ENCODE results near the gene DOP1A.

DOP1A gene, protein sequence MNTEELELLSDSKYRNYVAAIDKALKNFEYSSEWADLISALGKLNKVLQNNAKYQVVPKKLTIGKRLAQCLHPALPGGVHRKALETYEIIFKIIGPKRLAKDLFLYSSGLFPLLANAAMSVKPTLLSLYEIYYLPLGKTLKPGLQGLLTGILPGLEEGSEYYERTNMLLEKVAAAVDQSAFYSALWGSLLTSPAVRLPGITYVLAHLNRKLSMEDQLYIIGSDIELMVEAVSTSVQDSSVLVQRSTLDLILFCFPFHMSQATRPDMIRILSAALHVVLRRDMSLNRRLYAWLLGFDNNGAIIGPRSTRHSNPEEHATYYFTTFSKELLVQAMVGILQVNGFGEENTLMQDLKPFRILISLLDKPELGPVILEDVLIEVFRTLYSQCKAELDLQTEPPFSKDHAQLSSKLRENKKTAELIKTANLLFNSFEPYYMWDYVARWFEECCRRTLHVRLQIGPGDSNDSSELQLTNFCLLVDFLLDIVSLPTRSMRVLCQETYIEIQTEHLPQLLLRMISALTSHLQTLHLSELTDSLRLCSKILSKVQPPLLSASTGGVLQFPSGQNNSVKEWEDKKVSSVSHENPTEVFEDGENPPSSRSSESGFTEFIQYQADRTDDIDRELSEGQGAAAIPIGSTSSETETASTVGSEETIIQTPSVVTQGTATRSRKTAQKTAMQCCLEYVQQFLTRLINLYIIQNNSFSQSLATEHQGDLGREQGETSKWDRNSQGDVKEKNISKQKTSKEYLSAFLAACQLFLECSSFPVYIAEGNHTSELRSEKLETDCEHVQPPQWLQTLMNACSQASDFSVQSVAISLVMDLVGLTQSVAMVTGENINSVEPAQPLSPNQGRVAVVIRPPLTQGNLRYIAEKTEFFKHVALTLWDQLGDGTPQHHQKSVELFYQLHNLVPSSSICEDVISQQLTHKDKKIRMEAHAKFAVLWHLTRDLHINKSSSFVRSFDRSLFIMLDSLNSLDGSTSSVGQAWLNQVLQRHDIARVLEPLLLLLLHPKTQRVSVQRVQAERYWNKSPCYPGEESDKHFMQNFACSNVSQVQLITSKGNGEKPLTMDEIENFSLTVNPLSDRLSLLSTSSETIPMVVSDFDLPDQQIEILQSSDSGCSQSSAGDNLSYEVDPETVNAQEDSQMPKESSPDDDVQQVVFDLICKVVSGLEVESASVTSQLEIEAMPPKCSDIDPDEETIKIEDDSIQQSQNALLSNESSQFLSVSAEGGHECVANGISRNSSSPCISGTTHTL (N-terminal part only)

GRCh38 chr6:83067448-83068439 lies at the start of gene DOP1A:
TSS of gene DOP1A (plus strand) at chr6:83067671. CDS start at chr6:83096978, 29,307 bp downstream.
- peak within 1 kb of the TSS; percentile 92 for H3K27ac ChIP-seq
- DNase-seq (ENCODE audit: low read depth, low spot score) = peak; percentile 82

DNA sequence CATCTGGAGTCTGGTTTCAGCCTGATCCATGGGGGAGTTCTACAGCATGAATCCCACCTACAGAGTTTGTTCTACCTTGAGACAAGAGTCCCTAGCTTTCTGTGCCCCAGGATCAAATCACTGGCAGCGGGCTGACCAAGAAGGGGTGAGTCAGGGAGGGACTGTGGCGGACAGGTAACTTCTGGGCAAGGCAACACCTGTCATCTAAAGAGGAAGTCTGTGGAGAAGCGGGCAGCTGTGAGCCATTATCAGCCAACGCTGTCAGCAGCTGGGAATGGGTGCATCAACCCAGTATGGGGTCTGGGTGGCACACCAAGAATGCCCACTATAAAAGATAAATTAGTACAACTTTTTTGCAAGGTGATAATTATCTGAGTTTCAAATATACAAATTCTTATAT lies 47.7 kb upstream of the DOP1A start:
- no peak for DNase-seq (ENCODE audit: low read depth, low spot score)
- H3K27ac ChIP-seq = no peak overlapping the region

DNA sequence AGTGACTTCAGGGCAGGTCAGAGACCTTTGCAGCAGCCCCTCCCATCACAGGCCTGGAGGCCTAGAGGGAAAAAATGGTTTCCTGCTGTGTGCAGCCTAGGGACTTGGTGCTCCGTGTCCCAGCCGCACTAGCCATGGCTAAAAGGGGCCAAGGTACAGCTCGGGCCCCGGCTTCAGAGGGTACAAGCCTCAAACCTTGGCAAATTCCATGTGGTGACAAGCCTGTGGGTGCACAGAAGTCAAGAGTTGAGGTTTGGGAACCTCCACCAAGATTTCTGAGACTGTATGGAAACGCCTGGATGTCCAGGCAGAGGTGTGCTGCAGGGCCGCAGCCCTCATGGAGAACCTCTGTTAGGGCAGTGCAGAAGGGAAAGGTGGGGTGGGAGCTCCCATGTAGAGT lies 35.8 kb upstream of the DOP1A start:
- no peak for DNase-seq (ENCODE audit: low read depth, low spot score)
- no peak overlapping the region for H3K27ac ChIP-seq

DNA sequence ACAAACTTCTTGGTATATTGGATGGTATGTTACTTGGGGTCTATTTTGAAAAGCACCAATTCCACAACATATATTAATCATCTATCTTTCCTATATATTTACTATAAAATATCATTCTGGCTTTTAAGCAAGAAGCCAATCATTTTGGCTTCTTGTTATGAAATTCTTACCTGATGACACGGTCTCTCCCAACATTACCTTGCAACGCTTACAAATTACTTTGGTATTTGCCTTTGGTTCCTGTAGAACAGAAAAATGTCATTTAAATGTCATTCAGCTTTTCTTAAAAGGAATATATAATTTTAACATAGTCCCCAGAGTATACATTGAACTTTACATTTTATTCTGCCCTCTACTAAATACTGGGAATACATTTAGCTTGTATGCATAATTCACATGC lies 29.2 kb upstream of the DOP1A start:
- no peak for DNase-seq (ENCODE audit: low read depth, low spot score)
- no peak overlapping the region for H3K27ac ChIP-seq

- H3K27ac ChIP-seq = no peak overlapping the region
- no peak for DNase-seq (ENCODE audit: low read depth, low spot score)
These were observed 24.9 kb upstream of the DOP1A start for GRCh38 chr6:83042467-83043053.

- no peak for DNase-seq (ENCODE audit: low read depth, low spot score)
- no peak overlapping the region for H3K27ac ChIP-seq
These were observed 23.2 kb upstream of the DOP1A start for GRCh38 chr6:83044091-83044768.

- no peak for DNase-seq (ENCODE audit: low read depth, low spot score)
- H3K27ac ChIP-seq = no peak overlapping the region
These were observed 20.3 kb upstream of the DOP1A start for GRCh38 chr6:83047065-83047754.

DNA sequence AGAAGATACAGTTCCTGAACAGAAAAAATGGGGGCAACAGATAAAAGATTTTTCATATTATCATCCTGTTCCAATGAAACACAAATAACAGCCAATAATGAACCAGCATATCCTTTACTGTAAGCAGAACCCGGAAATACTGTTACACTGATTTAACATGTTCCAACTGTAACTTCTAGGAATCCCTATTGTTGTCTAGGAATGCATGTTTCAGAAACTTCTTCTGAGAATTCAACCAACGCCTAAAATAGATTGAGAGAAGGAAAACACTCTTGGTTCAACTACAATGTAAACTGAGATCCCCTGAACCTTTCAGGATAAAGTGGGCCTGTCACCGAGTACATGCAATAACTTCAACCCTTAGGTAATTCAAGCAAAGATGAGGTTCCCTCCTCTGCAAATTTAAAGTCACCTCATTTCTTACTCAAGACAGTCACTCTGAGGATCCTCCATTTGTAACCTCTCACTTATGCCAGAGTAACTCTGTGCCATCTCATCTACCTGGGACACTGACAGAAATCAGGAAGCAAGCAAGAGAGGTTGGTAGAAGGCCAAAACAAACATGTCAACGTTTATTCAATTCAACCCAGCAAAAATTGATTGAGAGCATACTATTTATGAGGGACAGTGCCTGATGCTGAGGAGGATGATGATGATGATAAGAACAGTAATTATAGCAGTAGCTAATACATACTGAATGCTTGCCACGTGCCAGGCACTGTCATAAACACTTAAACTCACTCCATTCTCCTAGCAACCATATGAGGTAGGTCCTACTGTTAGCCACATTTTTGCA lies 15.9 kb upstream of the DOP1A start:
- H3K27ac ChIP-seq = peak overlapping the region; percentile 26
- no peak for DNase-seq (ENCODE audit: low read depth, low spot score)

DNA sequence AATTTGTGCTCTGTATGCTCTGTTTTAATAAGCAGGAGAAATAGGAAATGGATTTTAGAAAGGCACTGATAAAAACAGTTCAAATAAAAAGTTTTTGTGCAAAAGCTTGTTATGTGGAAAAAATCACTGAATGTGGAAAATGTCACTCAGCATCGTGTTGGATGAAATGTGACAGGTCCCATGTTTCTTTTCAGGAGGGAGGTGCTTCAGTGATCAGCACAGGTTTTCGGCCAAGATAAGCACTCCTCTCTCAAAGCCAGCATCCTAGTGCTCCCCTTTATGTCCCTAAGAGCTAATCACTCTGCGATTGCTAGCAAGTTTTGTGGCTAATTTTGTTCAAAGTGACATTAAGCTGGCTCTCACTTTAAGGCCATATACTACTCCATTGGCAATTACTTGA lies 13.8 kb upstream of the DOP1A start:
- H3K27ac ChIP-seq = no peak overlapping the region
- DNase-seq (ENCODE audit: low read depth, low spot score) = no peak

DNA sequence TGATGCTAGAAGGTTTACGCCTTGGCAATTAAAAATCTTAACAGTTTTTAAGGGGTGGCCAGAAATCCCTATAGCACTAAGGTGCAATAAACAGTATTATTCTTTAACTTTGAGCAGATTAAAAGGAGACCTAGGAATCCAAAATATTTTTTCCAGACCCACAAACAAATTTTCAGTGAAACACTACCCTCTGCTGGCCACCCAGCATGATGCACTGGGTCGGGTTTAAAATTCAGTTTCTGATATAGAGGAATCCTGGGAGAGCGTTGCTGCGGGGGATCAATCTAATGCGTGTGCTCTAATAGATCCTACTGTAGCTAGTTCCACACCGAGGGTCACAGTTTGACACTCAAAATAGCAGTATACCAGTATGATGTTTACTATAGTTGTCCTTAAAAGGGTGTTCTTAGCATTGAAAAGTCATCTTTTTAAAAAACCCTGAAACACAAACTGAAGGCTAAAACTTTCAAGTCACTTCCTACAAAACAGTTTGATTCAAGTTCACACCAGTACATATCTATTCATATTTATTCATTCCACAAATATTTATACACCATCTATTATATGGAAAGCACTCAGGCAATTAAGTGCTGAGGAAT lies 12.0 kb upstream of the DOP1A start:
- DNase-seq (ENCODE audit: low read depth, low spot score) = no peak
- no peak overlapping the region for H3K27ac ChIP-seq

DNA sequence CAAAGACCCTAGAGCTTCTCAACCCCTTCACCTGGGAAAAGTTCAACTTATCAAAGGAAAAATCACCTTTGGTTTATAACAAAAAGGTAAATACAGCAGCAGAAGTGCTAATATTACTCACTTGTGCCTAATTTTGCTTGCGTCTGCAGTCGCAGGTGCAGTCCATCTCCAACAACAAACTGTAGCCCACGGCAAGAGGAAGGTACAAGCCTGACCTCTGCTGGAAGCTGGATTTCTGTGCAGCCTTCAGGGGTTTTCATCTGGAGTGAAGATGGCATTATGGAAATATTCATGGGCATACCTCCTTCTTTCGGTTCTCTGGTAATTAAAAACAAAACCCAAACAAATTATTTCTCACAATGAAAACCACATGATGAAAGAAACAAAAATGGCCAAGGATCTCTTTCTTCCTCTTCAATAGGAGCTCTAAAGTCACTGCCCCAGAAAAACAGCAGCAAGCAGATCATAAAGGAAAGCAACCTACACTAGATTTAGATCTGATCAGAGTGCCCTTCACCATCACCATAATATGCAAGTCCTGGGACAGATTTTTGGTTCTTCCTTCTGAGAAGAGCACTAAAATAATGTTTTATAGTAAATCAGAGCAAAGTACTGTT lies 9.7 kb upstream of the DOP1A start:
- DNase-seq (ENCODE audit: low read depth, low spot score) = no peak
- H3K27ac ChIP-seq = no peak overlapping the region

- H3K27ac ChIP-seq = peak overlapping the region; percentile 43
- DNase-seq (ENCODE audit: low read depth, low spot score) = no peak
These were observed 6.3 kb upstream of the DOP1A start for GRCh38 chr6:83061190-83061589.

GRCh38 chr6:83062225-83062624 lies 5.2 kb upstream of the DOP1A start:
- DNase-seq (ENCODE audit: low read depth, low spot score) = no peak
- no peak overlapping the region for H3K27ac ChIP-seq

DNA sequence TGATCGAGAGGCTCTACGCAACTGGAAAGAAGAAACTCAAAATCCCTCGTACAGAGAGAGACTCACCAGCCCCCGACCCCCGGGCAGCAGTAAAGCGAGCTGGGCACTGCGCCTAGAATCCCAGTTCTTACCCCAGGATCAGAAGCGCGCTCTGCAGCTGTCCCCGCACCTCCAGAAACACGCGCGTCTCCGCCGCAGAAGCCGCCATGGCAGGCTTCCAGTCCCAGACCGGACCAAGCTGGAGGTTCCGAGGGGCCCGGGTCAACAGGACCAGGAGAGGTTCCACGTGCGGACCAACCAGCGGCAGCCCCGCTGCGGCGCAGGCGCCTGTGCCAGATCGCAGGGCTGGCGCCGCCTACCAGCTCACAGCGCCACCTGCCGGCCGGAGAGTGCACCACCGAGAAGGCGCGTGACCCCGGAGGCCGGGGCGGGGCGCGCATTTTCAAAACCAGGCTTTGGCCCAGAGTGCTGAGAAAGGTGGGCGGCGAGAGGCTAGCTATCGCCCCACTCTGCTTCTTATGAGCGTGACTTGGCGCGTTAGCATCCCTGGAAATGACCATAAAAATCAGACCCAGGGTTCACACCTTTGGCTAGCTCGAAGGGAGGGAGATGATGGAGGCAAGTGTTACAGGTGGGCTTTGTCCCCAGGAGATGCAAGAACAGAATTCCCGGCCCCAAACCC lies 1.8 kb upstream of the DOP1A start, which contains the start of gene UBE3D:
Gene UBE3D (minus strand): TSS at position 331 of the 682 bp plus-strand sequence. CDS start 123 bp downstream, at position 208.
- no peak within 1 kb of the TSS for H3K27ac ChIP-seq
- no peak for DNase-seq (ENCODE audit: low read depth, low spot score)

DNA sequence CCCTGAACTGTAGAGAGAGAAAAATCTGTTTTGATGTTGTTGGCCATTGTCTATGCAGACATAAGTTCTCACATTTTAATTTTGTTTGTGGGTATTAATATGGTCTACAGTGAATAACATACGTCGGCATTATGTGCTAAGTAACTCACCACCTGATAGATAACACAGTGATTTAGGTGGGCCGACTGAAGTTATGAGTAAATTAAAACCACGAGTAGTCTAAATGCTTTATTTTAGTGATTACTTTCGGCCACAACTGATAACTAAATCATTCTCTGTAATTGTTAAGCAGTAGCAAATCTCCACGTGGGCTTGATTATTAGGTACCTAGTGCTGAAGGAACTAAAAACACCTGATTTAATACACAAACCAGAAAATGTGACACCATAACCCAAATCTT lies 1.1 kb downstream of the DOP1A start:
- DNase-seq (ENCODE audit: low read depth, low spot score) = no peak
- peak overlapping the region; percentile 92 for H3K27ac ChIP-seq

- DNase-seq (ENCODE audit: low read depth, low spot score) = no peak
- peak overlapping the region; percentile 92 for H3K27ac ChIP-seq
These were observed 2.2 kb downstream of the DOP1A start for GRCh38 chr6:83069633-83070032.
